ENCODE data around the gene PLPPR5.
"Not testable (repeated sequence)": the region's sequence is repeated elsewhere in the genome, so short reads cannot be mapped to it uniquely, and the experiment has no call there.

Gene PLPPR5, protein sequence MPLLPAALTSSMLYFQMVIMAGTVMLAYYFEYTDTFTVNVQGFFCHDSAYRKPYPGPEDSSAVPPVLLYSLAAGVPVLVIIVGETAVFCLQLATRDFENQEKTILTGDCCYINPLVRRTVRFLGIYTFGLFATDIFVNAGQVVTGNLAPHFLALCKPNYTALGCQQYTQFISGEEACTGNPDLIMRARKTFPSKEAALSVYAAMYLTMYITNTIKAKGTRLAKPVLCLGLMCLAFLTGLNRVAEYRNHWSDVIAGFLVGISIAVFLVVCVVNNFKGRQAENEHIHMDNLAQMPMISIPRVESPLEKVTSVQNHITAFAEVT

DNA sequence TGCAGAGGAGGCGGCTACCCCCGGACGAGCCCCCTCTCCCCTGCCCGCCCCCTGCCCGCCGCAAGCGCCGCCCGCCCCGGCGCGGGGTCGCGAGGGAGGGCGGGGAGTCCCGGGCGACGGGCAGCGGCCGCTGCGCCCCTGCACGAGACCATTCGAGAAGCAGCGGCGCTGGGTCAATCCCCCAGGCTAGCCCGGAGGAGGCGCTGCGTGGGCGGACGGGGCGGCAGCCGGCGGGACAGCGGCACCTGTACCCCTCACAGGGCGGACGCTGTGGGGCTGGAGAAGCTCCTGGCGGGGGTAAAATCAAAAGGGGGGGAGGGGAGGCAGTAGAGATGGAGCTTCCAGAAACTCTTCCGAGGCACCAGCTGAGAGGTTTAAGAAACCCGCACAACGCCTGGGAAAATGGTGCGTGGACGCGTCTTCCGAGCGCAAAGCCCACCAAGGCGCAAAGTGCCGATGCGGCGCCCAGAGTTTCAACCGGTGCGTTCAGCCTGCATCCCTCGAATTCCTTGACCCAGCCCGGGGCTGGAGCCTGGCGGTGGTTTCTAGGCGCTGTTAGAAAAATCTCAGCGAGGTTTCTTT lies at the start of gene PLPPR5:
TSS of gene PLPPR5 (minus strand) at position 1 of the 582 bp plus-strand sequence. CDS start 190 bp downstream, outside the sequence.
- DNase-seq (ENCODE audit: low read depth): no peak

DNA sequence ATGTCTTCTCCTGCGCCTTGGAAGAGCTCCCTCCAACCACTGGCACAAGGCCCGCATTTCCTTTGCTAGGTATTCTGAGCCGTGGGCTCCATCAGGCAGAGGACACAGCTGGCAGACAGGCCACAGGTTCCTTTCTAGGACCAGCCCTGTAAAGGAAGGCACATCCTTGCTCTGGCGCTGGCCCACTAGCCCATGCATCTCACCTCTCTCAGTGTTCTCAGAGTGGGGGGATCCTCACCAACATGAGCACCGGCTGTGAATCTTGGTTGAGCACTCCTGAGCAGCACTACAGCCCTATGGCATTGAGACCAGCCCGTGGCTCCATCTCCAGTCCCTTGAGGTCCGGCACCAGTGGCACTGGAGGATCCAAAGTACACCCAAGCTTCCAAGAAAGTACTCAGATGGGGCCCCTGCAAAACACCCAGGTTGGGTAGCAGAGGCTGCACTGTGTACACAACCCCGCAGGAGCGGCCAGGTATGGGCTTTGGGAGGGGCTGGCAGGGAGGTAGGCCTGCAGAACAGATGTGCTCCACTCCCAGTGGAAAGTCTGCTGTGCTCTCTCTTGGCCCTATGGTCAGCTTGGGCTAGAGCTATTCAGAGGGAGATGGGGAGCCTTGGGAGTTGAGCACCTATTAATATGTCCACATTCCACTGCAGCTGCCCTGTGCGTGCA lies 47.1 kb upstream of the PLPPR5 start:
- no peak for DNase-seq (ENCODE audit: low read depth)

DNA sequence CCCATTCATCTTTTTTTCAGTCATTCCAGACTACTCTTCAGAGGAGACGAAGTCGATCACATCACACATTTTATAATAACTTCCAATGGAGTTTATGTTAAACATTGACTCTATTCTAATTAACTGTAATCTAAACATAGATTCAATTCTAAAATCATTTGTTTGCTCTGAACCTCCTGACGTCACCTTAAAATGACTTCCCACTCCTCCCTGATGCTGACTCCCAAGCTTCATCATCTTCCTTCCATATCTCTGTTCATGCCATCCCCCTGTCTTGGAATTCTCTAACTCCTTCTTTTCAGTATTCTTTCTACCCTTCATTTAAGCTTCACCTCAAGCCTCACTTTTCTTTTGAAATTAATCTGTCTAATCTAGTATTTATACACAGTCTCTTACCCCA lies 45.1 kb upstream of the PLPPR5 start:
- DNase-seq (ENCODE audit: low read depth): no peak

DNA sequence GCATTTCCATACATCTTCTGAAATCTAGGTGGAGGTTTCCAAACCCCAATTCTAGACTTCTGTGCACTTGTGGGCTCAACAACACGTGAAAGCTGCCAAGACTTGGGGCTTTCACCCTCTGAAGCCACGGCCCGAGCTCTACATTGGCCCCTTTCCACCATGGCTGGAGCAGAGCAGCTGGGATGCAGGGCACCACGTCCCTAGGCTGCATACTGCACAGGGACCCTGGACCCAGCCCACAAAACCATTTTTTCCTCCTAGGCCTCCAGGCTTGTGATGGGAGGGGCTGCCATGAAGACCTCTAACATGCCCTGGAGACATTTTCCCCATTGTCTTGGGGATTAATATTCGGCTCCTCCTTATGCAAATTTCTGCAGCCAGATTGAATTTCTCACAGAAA lies 32.1 kb upstream of the PLPPR5 start:
- DNase-seq (ENCODE audit: low read depth): not testable (repeated sequence)

DNA sequence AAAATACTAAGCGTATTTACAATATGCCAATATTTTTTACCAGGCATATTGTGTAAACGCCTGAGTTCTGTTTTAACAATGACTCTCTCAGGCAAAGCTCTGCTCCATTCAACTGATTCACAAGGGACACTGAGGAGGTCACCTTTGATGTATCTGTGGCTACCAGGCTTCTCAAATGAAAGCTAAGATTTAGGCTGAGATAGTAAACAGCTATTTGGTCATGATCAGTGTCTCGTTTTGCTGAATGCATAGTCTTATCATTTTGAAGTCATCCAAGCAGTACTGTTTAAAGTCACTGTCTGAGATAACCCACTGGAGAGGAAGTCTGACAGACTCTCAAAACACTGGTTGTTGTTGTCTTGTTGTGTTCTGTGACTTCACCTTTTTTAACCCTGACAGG lies 13.7 kb upstream of the PLPPR5 start:
- DNase-seq (ENCODE audit: low read depth): no peak

DNA sequence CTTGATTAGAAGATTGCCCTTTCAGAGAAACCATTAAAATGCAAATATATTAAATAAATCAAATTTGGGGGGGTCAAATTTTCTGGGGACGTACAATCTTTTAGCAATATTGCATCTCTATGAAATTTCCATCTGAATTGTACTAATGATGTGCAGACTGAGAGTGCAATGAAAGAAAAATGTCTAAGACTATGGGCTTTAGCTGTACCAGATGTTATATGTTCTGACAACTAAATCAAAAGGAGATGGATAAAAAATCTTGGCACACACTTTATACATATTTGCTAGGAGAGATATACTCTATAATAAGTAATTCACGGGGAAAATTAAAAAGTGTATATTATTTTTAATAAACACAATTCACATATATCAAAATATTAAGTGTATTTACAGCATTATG lies 13.0 kb upstream of the PLPPR5 start:
- DNase-seq (ENCODE audit: low read depth): no peak

DNA sequence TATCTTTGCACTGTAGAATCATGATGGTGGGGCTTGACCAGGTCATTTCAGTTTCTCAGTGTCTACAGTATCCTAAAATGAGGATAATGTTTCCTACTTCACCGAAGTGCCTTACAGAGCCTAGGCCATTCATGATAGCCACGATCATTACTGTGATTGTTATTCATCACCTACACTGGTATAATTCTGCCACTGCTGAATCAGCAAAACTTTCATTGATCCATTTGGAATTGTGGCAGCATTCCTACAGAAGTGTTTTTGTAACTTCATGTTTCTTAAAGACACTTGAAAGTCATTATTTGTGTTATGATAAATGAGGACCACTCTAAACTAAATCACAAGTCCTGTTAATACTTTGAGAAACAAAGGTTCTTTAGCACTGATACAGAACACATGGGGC lies 6.0 kb upstream of the PLPPR5 start:
- DNase-seq (ENCODE audit: low read depth): no peak

DNA sequence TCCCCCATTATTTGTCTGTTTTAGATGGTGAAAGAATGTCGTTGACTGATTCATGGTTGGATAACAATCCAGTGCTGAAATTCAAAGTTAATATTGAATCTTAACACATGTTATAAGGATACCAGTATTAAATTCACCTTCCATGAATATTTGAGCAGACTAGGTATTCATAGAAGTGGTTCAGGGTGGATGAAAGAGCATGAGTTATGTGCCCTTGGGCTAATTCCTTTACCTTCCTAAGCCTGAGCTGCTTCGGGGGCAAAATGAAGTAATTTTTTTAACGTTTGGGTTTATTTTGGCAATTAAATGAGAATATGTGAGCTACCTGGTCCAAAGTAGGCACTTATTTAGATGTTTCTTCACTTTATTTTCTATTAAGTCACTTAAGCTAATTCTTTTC lies 2.7 kb upstream of the PLPPR5 start:
- no peak for DNase-seq (ENCODE audit: low read depth)

DNA sequence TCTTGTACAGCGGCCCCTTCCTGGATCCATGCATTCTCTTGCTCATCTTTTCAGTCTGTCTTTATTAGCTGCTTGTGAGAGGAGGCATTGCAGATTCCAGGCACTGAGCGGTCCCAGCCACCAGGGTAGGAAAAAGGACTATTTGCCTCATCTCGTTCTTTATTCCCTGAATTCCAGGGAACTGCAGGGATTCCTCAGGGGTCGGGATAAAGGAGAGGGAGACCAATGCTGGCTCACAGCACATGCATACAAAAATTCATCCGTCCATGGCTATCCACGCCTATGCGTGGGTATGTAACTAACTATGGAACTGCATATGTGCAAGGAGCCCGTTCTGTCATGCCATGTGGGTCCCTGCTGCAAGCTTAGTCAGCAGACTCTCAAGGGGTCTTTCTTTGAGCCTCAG lies 879 bp upstream of the PLPPR5 start:
- no peak for DNase-seq (ENCODE audit: low read depth)

DNA sequence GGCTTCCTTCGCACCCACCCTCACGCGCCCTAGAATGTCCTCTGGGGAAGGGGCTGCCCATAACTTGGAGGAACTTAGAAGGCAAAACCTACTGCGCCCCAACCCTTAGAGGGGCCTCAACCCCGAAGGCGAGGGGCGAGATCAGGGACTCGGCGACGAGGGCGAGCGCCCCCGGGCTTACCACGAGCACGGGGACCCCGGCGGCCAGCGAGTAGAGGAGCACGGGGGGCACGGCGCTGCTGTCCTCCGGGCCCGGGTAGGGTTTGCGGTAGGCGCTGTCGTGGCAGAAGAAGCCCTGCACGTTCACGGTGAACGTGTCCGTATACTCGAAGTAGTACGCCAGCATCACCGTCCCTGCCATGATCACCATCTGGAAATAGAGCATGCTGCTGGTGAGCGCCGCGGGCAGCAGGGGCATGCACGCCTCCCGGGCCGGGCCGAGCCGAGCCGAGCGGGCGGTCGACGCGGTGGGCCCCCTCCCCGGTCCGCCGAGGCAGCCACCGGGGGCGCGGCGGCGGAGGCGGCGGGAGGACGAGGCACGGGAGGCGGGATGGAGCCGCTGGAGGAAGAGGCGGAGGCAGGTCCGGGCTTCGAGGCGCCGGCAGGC lies 304 bp downstream of the PLPPR5 start:
- DNase-seq (ENCODE audit: low read depth): no peak

DNA sequence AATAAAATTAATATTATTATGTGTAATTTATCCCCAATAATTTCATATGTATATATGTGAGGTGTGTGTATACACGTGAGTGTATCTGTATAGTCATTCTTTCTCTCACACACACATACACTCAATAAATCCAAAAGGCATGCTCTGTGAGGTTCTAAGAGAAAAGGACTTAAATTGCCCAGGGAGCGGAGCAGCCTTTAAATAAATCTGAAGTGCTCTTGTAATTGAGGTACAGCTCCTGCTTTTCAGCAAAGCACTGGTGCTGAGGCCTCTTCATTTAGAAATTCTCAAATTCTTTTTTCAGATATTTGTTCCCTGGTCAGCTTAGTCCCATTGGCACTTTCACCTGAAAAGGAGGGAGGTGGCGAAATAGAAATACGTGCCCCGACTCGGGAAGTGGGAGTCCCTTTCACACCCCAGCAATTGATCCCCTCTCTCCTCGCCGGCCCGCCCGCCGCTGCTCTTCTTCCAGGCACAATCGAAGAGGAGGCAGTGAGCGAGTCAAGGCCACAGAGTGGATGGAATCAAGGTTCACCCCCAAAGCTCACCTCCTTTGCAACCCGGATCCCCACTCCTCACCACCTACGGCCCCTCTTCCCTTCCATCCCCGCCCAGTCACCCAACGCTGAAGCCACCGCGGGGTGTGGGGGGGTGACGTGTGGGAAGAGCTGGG lies 944 bp downstream of the PLPPR5 start:
- DNase-seq (ENCODE audit: low read depth): no peak

DNA sequence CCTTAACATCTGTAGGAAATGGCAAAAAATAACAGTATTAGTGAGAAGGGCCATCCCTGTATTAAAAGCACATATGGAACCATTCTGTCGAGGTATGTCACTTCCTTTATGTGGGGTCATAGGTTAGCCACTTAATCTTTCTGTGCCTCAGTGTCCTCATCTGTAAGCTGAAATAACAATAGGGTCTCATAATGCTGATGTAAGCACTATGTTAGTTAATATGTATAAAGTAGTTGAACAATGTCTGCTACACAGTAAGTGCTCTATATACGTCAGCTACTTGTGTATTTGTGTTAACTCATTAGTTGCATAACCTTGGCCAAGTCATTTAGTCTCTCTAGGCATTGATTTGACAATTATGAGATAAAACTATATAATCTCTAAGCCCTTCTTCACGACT lies 11.8 kb downstream of the PLPPR5 start:
- no peak for DNase-seq (ENCODE audit: low read depth)

DNA sequence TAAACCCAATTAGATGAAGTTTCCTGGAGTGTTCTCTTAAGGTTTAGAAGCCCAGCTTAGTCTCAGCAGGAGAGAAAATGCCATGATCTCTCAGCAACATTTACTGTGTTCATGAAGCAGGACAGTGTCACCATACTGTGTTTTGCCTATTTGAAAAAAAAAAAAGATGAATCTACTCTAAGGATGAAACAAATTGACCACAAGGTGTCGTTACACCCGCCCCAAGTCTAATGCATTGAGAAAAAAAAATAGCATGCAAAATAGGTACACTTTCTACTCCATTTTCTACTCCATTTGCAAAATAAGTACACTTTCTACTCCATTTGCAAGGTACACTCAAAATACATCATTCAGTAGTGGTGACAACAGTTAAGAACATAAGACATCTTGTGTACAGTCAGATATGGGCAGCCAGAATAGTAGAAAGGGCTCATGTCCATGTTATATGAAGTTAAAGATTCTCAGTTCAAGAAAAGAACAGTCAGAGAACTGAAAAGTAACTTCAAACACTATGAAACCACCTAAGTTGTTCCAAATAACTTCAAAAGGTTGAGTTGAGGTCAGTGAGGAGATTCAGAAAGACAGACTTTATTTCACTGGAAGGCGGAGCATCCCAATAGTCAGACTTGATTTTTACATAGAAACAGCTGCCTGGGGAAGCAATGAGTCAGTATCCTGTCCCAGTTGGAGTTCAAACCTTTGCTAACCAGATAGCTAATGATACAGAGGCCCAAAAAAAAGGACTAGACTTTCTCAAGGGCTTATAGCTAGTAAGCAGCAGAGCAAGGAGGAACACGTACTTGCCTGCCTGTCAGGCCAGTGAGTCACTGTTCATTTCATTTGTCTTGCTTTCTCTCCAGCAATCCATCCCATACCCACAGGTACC lies 13.3 kb downstream of the PLPPR5 start:
- DNase-seq (ENCODE audit: low read depth): no peak

DNA sequence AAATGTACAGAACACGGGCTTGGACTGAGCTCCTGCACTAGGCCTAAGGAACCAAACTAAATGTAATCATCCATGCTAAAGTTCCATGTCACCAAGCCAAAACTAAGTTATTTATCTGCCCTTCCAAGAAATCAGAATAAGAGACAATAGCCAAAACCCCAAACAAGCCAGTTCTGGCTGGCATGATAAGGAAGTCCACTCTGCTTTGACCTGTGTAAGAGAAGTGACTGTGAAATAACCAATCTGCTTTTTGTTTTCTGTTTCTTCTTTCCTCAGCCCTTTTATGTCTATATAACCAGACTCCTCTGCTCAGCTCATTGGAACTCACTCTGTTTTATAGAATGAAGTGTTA lies 15.1 kb downstream of the PLPPR5 start:
- DNase-seq (ENCODE audit: low read depth): no peak

DNA sequence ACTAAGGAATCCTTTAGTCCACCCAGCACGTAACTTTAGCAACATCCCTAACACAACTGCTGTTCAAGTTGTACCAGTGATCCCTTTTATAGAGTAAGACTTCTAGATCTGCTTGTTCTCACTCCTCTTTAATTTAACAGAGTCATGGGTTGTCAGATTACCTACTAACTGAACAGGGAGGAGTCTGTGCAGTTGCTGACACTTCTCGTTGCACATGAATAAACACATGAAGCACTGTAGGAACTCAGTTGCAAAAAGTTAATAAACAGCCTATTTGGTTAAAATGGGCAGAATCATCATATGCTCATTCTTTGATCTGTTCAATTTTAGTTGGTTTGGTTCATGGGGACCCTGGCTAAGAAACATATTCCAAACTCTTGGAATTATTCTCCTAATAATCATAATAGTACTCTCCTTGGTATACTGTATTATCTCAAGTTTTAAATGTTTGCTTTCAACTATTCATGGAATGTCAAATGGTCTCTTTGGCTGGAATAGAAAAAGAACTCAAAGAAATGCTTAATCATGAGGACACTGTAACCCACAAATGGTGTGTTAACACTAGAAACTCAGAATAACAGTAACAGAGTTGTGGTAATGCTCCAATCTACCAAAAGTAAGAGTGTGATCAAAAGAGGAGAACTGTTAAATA lies 15.6 kb downstream of the PLPPR5 start:
- no peak for DNase-seq (ENCODE audit: low read depth)

DNA sequence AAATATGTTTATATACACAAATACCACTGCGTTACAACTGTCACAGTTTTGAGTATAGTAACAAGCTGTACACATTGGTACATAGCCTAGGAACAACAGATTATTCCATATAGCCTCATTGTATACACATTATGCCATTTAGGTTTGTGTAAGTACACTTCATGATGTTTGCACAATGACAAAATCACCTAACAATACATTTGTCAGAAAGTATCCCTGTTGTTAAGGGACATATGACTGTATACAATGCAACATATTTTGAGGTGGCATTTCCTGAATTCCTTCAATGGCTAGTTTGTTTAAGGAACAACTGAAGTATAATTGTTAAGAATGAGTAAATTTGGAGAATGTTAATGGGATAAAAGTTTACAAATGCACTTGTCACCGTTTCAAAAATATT lies 19.0 kb downstream of the PLPPR5 start:
- DNase-seq (ENCODE audit: low read depth): no peak

DNA sequence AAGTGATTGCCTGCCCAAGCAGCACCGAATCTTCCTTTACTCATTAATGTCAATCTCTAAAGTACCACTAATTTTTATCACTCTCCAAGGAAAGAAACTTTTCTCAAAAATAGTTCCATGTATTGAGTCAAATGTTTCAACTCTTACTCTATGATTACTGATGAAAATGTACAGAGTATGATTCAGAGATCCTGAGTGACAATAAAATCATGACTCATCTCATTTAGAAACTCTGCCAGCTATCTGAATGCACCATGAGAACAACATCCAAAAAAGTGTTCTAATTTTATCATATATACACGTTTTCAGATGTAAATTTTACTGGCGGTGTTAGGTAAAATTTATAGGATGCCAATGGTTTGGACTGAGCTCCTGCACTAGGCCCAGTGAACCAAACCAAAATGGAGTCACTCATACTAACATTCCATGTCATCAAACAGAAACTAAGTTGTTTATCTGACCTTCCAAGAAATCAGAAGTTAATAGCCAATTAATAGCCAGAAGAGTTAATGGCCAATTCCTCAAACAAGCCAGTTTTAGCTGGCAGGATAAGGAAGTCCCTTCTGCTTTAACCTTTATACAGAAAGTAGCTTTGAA lies 22.6 kb downstream of the PLPPR5 start:
- DNase-seq (ENCODE audit: low read depth): no peak

DNA sequence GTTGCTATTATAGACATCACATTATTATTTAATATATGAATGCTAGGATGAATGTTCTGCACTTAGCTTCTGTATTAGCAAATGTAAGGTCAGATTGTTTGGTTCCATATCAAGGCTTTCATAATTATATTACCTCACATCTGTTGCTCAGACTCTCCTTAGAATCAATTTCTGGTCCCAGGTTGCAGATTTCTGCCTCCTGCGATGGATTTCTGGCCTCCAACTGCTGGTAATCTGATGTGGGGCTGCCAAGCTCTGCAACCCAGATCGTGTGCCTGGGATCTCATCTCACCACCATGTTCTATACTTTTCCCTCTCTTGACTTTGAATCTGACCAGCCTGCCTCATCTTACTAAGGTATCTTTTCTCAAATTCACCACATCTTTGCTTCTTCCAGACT lies 25.2 kb downstream of the PLPPR5 start:
- DNase-seq (ENCODE audit: low read depth): no peak

DNA sequence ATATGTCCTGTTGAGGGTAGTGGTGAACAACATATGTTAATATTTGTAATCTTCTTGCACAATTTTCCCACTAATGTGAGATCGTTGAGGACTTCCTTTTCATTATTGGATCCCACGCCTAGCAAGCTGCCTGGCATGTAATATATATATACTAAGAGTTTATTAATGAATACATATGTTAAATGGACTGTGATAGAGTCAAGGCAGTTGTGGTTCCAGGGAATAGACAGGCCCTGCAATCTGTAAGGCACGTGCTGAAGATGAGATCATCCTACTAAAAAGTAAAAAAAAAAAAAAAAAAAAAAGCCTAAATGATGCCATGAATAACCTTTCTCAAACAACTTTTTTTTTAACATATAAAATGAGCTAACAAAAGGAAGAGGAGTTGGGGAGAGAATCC lies 28.9 kb downstream of the PLPPR5 start:
- no peak for DNase-seq (ENCODE audit: low read depth)

DNA sequence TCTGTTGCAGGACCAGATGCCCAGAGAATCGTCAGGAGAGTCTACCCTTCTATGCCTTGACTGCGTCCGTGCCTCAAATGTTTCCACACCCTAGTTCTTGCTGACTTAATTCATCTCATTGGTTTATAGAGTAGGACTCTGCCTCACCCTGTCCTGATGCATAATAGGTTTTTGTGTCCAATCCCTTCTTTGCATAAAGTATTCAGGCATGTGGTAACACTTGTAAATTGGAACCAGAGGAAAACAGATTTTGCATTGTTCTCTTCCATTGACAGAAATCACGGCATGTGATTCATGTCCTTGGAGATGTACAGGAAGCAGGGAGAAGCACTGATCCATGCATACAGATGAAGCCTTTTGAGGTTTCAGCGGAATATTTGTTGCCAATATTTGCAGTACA lies 29.5 kb downstream of the PLPPR5 start:
- DNase-seq (ENCODE audit: low read depth): no peak

Data from activated T-helper 9 cell treated with anti-CD3 and anti-CD28 coated beads, Interleukin-2, amount 50 U/mL, for 16 hours (primary cell).